ENCODE measurements around the gene WDR64. TPM values are rescaled to one million over a fixed set of nuclear protein-coding genes. Genes with fewer than 3 reads are reported as not detected.

The WDR64 gene
- polyA plus RNA-seq, 1 donor from 2014 or later: 0.21 TPM

DNA sequence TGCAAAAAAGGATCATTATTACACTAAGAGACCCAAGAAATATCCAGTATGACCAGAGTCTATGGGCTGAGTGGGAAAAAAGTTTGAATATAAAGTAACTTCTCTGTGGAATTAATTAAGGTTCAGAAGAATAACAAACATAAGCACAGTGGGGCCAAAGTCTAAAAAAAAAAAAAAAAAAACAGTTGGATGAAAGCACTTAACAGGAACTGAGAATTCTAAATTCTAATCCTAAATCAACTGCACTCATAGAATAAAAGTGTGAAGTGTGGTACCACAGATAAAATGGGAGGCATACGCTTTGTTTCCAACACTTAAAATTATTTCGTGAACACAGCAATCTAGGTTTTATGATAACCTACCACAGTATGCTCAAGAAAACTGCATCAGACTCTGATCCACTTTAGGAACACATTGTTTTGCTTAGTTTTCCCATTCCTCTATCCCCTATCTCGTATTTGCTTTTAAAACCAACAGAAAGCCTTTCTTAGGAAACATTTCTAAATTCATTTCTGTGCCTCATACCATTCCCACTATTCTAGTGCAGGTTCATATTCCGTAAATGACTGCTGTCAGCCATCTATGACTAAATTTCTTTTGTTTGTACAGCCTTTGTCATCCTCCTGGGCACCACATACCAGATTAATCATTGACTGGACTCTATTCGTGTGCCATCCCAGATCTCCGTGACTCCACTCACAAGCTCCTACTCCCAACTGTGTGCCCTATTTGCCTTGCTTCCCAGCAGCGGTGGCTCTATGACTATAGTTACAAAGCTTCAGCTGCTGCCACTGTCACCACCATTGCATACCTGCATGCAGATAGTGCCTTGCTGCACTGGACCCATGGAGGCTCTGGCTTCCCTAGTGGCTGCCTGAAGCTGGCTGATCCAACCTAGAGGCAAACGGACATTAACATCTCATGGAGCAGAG lies 36.8 kb upstream of the WDR64 start:
- no peaks in the 10 kb centered on the region for H4K20me1 ChIP-seq (ENCODE audit: insufficient read depth)
- no peak overlapping the region for H2AFZ ChIP-seq (ENCODE audit: low read depth, low read length)
- no peaks in the 10 kb centered on the region for H3F3A ChIP-seq (ENCODE audit: insufficient read depth, low read length, poor library complexity, severe bottlenecking)
- H3K27ac ChIP-seq (ENCODE audit: low read length): no peak overlapping the region
- H3K9ac ChIP-seq (ENCODE audit: low read length): no peak overlapping the region
- no peaks in the 10 kb centered on the region for H3K27me3 ChIP-seq (ENCODE audit: insufficient read depth, low read depth, low read length)
- H3K4me3 ChIP-seq (ENCODE audit: low read length): no peak overlapping the region
- H3K36me3 ChIP-seq (ENCODE audit: insufficient read depth, low read length): no peaks in the 10 kb centered on the region
- no peak overlapping the region for H3K4me2 ChIP-seq (ENCODE audit: low read length)
- no peak for TF ChIP-seq RAD21 (conservative IDR thresholded peaks at IDR 0.05)
- no peak for TF ChIP-seq TAF1 (IDR thresholded peaks at IDR 0.05; ENCODE audit: low read depth)
- no peak for TF ChIP-seq CTCF (IDR thresholded peaks at IDR 0.05; ENCODE audit: poor library complexity, severe bottlenecking)
- TF ChIP-seq, protein P1, sequence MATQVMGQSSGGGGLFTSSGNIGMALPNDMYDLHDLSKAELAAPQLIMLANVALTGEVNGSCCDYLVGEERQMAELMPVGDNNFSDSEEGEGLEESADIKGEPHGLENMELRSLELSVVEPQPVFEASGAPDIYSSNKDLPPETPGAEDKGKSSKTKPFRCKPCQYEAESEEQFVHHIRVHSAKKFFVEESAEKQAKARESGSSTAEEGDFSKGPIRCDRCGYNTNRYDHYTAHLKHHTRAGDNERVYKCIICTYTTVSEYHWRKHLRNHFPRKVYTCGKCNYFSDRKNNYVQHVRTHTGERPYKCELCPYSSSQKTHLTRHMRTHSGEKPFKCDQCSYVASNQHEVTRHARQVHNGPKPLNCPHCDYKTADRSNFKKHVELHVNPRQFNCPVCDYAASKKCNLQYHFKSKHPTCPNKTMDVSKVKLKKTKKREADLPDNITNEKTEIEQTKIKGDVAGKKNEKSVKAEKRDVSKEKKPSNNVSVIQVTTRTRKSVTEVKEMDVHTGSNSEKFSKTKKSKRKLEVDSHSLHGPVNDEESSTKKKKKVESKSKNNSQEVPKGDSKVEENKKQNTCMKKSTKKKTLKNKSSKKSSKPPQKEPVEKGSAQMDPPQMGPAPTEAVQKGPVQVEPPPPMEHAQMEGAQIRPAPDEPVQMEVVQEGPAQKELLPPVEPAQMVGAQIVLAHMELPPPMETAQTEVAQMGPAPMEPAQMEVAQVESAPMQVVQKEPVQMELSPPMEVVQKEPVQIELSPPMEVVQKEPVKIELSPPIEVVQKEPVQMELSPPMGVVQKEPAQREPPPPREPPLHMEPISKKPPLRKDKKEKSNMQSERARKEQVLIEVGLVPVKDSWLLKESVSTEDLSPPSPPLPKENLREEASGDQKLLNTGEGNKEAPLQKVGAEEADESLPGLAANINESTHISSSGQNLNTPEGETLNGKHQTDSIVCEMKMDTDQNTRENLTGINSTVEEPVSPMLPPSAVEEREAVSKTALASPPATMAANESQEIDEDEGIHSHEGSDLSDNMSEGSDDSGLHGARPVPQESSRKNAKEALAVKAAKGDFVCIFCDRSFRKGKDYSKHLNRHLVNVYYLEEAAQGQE (IDR thresholded peaks at IDR 0.05; ENCODE audit: borderline replicate concordance): no peak
- no peak for TF ChIP-seq MXI1 (conservative IDR thresholded peaks at IDR 0.05; ENCODE audit: poor library complexity, severe bottlenecking)
- no peak for TF ChIP-seq POLR2AphosphoS5 (IDR thresholded peaks at IDR 0.05)
- TF ChIP-seq EZH2 (IDR thresholded peaks at IDR 0.05; ENCODE audit: borderline replicate concordance, insufficient read depth, low read length, poor library complexity, severe bottlenecking): no peak
- no peak for TF ChIP-seq EP300 (conservative IDR thresholded peaks at IDR 0.05; ENCODE audit: poor library complexity, severe bottlenecking)
- TF ChIP-seq SMC3 (conservative IDR thresholded peaks at IDR 0.05; ENCODE audit: poor library complexity): no peak
- H3K9me3 ChIP-seq (ENCODE audit: low read length): no peaks in the 10 kb centered on the region
- H3K9me2 ChIP-seq (ENCODE audit: insufficient read depth, low read length): no peaks in the 10 kb centered on the region
- no peaks in the 10 kb centered on the region for H3K79me2 ChIP-seq (replicated peaks; ENCODE audit: insufficient read depth, low read length)

DNA sequence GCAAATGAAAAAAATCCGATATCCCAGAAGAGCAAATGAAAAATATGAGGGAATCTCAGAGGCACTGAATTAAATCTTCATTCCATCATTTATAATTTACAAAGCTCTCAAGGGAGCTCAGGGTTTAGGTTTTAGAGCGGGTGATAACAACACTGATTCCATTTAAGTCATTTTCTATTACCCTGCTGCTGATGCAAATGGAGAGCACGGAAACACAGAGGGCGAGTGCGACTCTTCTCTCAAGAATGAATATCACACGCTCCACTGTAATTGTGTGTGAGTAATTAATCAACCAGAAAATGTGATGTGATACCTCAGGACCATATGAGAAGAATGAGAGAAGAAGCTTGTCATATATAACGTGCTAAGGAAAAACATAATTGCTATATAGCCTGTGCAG lies 34.7 kb upstream of the WDR64 start:
- no peaks in the 10 kb centered on the region for H3K79me2 ChIP-seq (replicated peaks; ENCODE audit: insufficient read depth, low read length)
- H3K9ac ChIP-seq (ENCODE audit: low read length): no peak overlapping the region
- H3K4me2 ChIP-seq (ENCODE audit: low read length): no peak overlapping the region
- no peak overlapping the region for H3K27ac ChIP-seq (ENCODE audit: low read length)
- H3K36me3 ChIP-seq (ENCODE audit: insufficient read depth, low read length): no peaks in the 10 kb centered on the region
- H2AFZ ChIP-seq (ENCODE audit: low read depth, low read length): no peak overlapping the region
- H3K9me3 ChIP-seq (ENCODE audit: low read length): no peaks in the 10 kb centered on the region
- H4K20me1 ChIP-seq (ENCODE audit: insufficient read depth): no peaks in the 10 kb centered on the region
- no peaks in the 10 kb centered on the region for H3K27me3 ChIP-seq (ENCODE audit: insufficient read depth, low read depth, low read length)
- H3K4me3 ChIP-seq (ENCODE audit: low read length): no peak overlapping the region
- no peaks in the 10 kb centered on the region for H3F3A ChIP-seq (ENCODE audit: insufficient read depth, low read length, poor library complexity, severe bottlenecking)
- TF ChIP-seq CTCF (IDR thresholded peaks at IDR 0.05; ENCODE audit: poor library complexity, severe bottlenecking): no peak
- no peaks in the 10 kb centered on the region for H3K9me2 ChIP-seq (ENCODE audit: insufficient read depth, low read length)

Data from neural cell (in vitro differentiated cells).